H1 (cell line): Measurements from ENCODE around the gene DIPK1A. TPM values are rescaled to one million over a fixed set of nuclear protein-coding genes. Genes with fewer than 3 reads are reported as not detected.

Experiments
- CTCF ChIA-PET: fragments of 300-600 bp; sonication (Branson Sonifier 250); formaldehyde crosslinking; loops from one replicate; lab custom pipeline; 2021; ENCODE audit not compliant: partially characterized antibody; lab: Charles Lee
- POLR2A ChIA-PET: fragments of 300-600 bp; sonication (Branson Sonifier 250); formaldehyde crosslinking; loops from one replicate; lab custom pipeline; 2021; ENCODE audit warnings: inconsistent platforms; ENCODE audit not compliant: partially characterized antibody; lab: Charles Lee
- DNase-seq, 2 experiments: peaks; one replicate each; pipeline versions ENCODE4 v3.0.0 to v3.0.0-alpha.2; 2010 to 2022; ENCODE audit warnings: low spot score in 2 of 2, low read depth in 1 of 2, mixed read lengths in 1 of 2
- FAIRE-seq: peaks from 2 replicates; lab custom pipeline; 2011; peaks lifted over from hg19 to GRCh38; lab: Jason Lieb, UNC
- H2AFZ ChIP-seq: 2 replicates; pipeline ENCODE4 v1.8.1; 2012; ENCODE audit warnings: low read length, inconsistent platforms
- H2AK5ac ChIP-seq: 2 replicates; pipeline ENCODE4 v1.6.1; 2013; ENCODE audit warnings: low read depth, low read length
- H2BK120ac ChIP-seq: replicated peaks from 2 replicates; pipeline ENCODE3; 2013; ENCODE audit warnings: low read depth, low read length, inconsistent platforms
- H2BK12ac ChIP-seq: 2 replicates; pipeline ENCODE4 v1.6.1; 2013; ENCODE audit warnings: low read depth, low read length
- H2BK15ac ChIP-seq: 2 replicates; pipeline ENCODE4 v1.6.1; 2013; ENCODE audit warnings: low read length
- H2BK20ac ChIP-seq: 2 replicates; pipeline ENCODE4 v1.6.1; 2013; ENCODE audit warnings: low read length
- H2BK5ac ChIP-seq: 2 replicates; pipeline ENCODE4 v1.6.1; 2013; ENCODE audit warnings: low read depth, low read length
- H3K14ac ChIP-seq: 2 replicates; pipeline ENCODE4 v1.6.1; 2013; ENCODE audit warnings: inconsistent platforms; ENCODE audit not compliant: insufficient read length
- H3K18ac ChIP-seq: 2 replicates; pipeline ENCODE4 v1.6.1; 2013; ENCODE audit warnings: low read length; ENCODE audit errors: extremely low read depth
- H3K23ac ChIP-seq: 2 replicates; pipeline ENCODE4 v1.6.1; 2013; ENCODE audit warnings: inconsistent platforms; ENCODE audit not compliant: insufficient read length
- H3K23me2 ChIP-seq: 2 replicates; pipeline ENCODE4 v1.6.1; 2013; ENCODE audit warnings: low read depth, low read length
- H3K27ac ChIP-seq: 2 replicates; pipeline ENCODE4 v1.6.1; 2011; ENCODE audit warnings: low read depth, low read length, inconsistent platforms
- H3K27me3 ChIP-seq, 4 experiments: replicated peaks in 1 of 4; 1 replicate in 1 of 4; 2 replicates in 3 of 4; pipeline versions ENCODE4 v1.6.1 to v1.8.1; 2011 to 2013; ENCODE audit warnings: low read length in 3 of 4, mild to moderate bottlenecking in 3 of 4, inconsistent platforms in 2 of 4, mixed read lengths in 2 of 4, moderate library complexity in 1 of 4; ENCODE audit not compliant: control insufficient read depth in 3 of 4, insufficient read depth in 3 of 4; ENCODE audit errors: extremely low read depth in 1 of 4
- H3K36me3 ChIP-seq, 4 experiments: 2 replicates each; pipeline versions ENCODE4 v1.6.1 to v1.8.1; 2011 to 2013; ENCODE audit warnings: mild to moderate bottlenecking in 4 of 4, low read length in 3 of 4, moderate library complexity in 2 of 4, control low read depth in 1 of 4, inconsistent platforms in 1 of 4; ENCODE audit not compliant: insufficient read depth in 4 of 4, control insufficient read depth in 2 of 4
- H3K4ac ChIP-seq: replicated peaks from 2 replicates; pipeline ENCODE3; 2013; ENCODE audit warnings: low read length, low read depth, mixed read lengths, inconsistent platforms; ENCODE audit not compliant: insufficient read length
- H3K4me1 ChIP-seq, 4 experiments: replicated peaks in 1 of 4; 1 replicate in 1 of 4; 2 replicates in 3 of 4; pipeline versions ENCODE4 v1.6.1 to v1.8.1; 2011 to 2013; ENCODE audit warnings: low read length in 3 of 4, inconsistent platforms in 2 of 4, mixed read lengths in 1 of 4; ENCODE audit not compliant: insufficient read depth in 4 of 4, control insufficient read depth in 3 of 4
- H3K4me2 ChIP-seq, 2 experiments: 2 replicates each; pipeline versions ENCODE4 v1.6.1 to v1.8.1; 2011 to 2013; ENCODE audit warnings: low read depth in 2 of 2, low read length in 2 of 2, control low read depth in 1 of 2, inconsistent platforms in 1 of 2, mild to moderate bottlenecking in 1 of 2; ENCODE audit not compliant: insufficient read depth in 1 of 2
- H3K4me3 ChIP-seq, 4 experiments: fragments of 200-600, 300-600 bp in 1 of 4; sonication (generic), shearing (Covaris generic), sonication (Bioruptor Twin) in 1 of 4; 2 replicates each; pipeline versions ENCODE4 v1.5.1 to v1.8.1; 2011 to 2016; ENCODE audit warnings: low read length in 4 of 4, low read depth in 3 of 4, control low read depth in 2 of 4, inconsistent platforms in 2 of 4, mild to moderate bottlenecking in 2 of 4, mixed read lengths in 1 of 4, moderate library complexity in 1 of 4; ENCODE audit not compliant: insufficient read depth in 2 of 4; ENCODE audit errors: extremely low read depth in 1 of 4
- H3K56ac ChIP-seq: replicated peaks from 2 replicates; pipeline ENCODE3; 2013; ENCODE audit warnings: low read depth, mild to moderate bottlenecking, mixed read lengths, low read length, inconsistent platforms; ENCODE audit not compliant: insufficient read length
- H3K79me1 ChIP-seq: 2 replicates; pipeline ENCODE4 v1.6.1; 2013; ENCODE audit warnings: low read depth, low read length, control low read depth
- H3K79me2 ChIP-seq, 2 experiments: 2 replicates each; pipeline versions ENCODE4 v1.6.1 to v1.8.1; 2012 to 2013; ENCODE audit warnings: low read length in 2 of 2, mild to moderate bottlenecking in 2 of 2, inconsistent platforms in 1 of 2; ENCODE audit not compliant: insufficient read depth in 2 of 2, control insufficient read depth in 1 of 2
- H3K9ac ChIP-seq, 4 experiments: replicated peaks in 1 of 4; 1 replicate in 1 of 4; 2 replicates in 3 of 4; pipeline versions ENCODE4 v1.6.1 to v1.8.1; 2011 to 2013; ENCODE audit warnings: low read depth in 3 of 4, low read length in 3 of 4, control low read depth in 2 of 4, mild to moderate bottlenecking in 2 of 4, moderate library complexity in 2 of 4, inconsistent platforms in 1 of 4; ENCODE audit errors: extremely low read depth in 1 of 4
- H3K9me3 ChIP-seq, 2 experiments: 2 replicates each; pipeline versions ENCODE4 v1.6.1 to v1.8.1; 2012 to 2013; ENCODE audit warnings: mild to moderate bottlenecking in 2 of 2, moderate library complexity in 2 of 2, control low read depth in 1 of 2, inconsistent platforms in 1 of 2, low read depth in 1 of 2, low read length in 1 of 2, mixed read lengths in 1 of 2; ENCODE audit not compliant: insufficient read depth in 2 of 2
- H4K20me1 ChIP-seq, 2 experiments: replicated peaks in 1 of 2; 2 replicates each; pipeline versions ENCODE3 to v1.8.1; 2011 to 2013; ENCODE audit warnings: inconsistent platforms in 2 of 2, low read length in 2 of 2, mild to moderate bottlenecking in 1 of 2; ENCODE audit not compliant: insufficient read depth in 2 of 2, control insufficient read depth in 1 of 2
- H4K5ac ChIP-seq: 2 replicates; pipeline ENCODE4 v1.6.1; 2013; ENCODE audit warnings: low read length, low read depth, mixed read lengths, inconsistent platforms; ENCODE audit not compliant: insufficient read length
- H4K8ac ChIP-seq: 2 replicates; pipeline ENCODE4 v1.8.0; 2013; ENCODE audit warnings: mild to moderate bottlenecking, moderate library complexity, low read length, inconsistent platforms; ENCODE audit not compliant: insufficient read depth; ENCODE audit errors: extremely low read depth
- H4K91ac ChIP-seq: replicated peaks from 2 replicates; pipeline ENCODE3; 2013; ENCODE audit warnings: low read length, mixed read lengths, inconsistent platforms; ENCODE audit not compliant: insufficient read length
- FOSL1 ChIP-seq: IDR thresholded peaks from 2 replicates; pipeline ENCODE4 v1.6.1; 2011; ENCODE audit warnings: mild to moderate bottlenecking, low read depth, low read length, moderate library complexity; ENCODE audit not compliant: insufficient read depth
- GABPA ChIP-seq: IDR thresholded peaks from 2 replicates; pipeline ENCODE4 v1.6.1; 2011; ENCODE audit warnings: mild to moderate bottlenecking, low read length, moderate library complexity, borderline replicate concordance; ENCODE audit not compliant: insufficient read depth
- RFX5 ChIP-seq: IDR thresholded peaks from 2 replicates; pipeline ENCODE4 v1.6.1; 2011; ENCODE audit warnings: low read depth, low read length, improper control_type of control experiment, borderline replicate concordance
- WGBS, 2 experiments: shearing (Covaris generic) in 1 of 2; methylation state at CpG; one replicate each; pipeline versions ENCODE4 v1.1.6 to v1.1.7; 2013 to 2015; ENCODE audit warnings: low lambda C conversion rate in 2 of 2, mixed read lengths in 2 of 2, inconsistent platforms in 1 of 2, low coverage in 1 of 2, missing lambda C conversion rate in 1 of 2; ENCODE audit not compliant: insufficient replicate concordance in 2 of 2, insufficient coverage in 1 of 2, insufficient read length in 1 of 2; ENCODE audit errors: extremely low coverage in 1 of 2, missing lambda C conversion rate in 1 of 2; 5-methylcytosine and 5-hydroxymethylcytosine counted together
- polyA plus RNA-seq, 7 experiments: library from polyadenylated mRNA; depleted of rRNA in 3 of 7; stranded (reverse) in 5 of 7; unstranded in 2 of 7; fragments of >200 nt in 5 of 7; fragments of 200-250 nt in 2 of 7; gene quantifications; 1 replicate in 5 of 7; 2 replicates in 1 of 7; 4 replicates in 1 of 7; pipeline versions ENCODE4 v1.2.1 to v1.2.3, GENCODE V29; 2011 to 2013; ENCODE audit warnings: missing spikeins in 2 of 7, mixed read lengths in 2 of 7
- total RNA-seq: library from RNA; stranded (reverse); fragmentation: NEBNext Ultra II Directional; extraction: Animal tissue kit (Norgen Biotek cat#: 25700); gene quantifications from 2 replicates; pipeline ENCODE4 v1.2.1, GENCODE V29; 2021

DIPK1A gene
- total and polyA plus RNA-seq, 2 of the 8 experiments (the other 6 are each of a cell fraction or from before 2014, with no cell fraction given), result 2.5 to 5.0 TPM

GRCh38 chr1:92944901-92945747, 16.1 kb downstream of the DIPK1A start:
- no peak overlapping the region for H3K4ac ChIP-seq
- H3K79me2 ChIP-seq, result no peaks in the 10 kb centered on the region
- H4K8ac ChIP-seq, result no peak overlapping the region
- no peak overlapping the region for H2BK15ac ChIP-seq
- H4K5ac ChIP-seq, result no peak overlapping the region
- TF ChIP-seq RFX5, result no peak
- TF ChIP-seq FOSL1, result no peak
- TF ChIP-seq GABPA, result no peak
- no peak overlapping the region for H2AFZ ChIP-seq
- H3K4me1 ChIP-seq, result no peaks in the 10 kb centered on the region
- H3K9me3 ChIP-seq, result no peaks in the 10 kb centered on the region
- H3K14ac ChIP-seq, result no peak overlapping the region
- peak overlapping the region in 1 of 4 experiments; percentile 34; a peak in 2 of 7 replicates for H3K9ac ChIP-seq
- H2AK5ac ChIP-seq, result no peak overlapping the region
- FAIRE-seq, result no peak
- no peak for DNase-seq
- no peaks in the 10 kb centered on the region for H3K79me1 ChIP-seq
- no peak overlapping the region for H3K56ac ChIP-seq
- no peak overlapping the region for H2BK20ac ChIP-seq
- H2BK12ac ChIP-seq, result no peak overlapping the region
- H3K36me3 ChIP-seq, result no peaks in the 10 kb centered on the region
- H2BK5ac ChIP-seq, result no peak overlapping the region
- CTCF ChIA-PET, result interaction anchor here (1.2 to 3.0 kb wide), 3 partner anchors 16 to 76 kb away, joined by 3 to 13 read pairs (median 6); partner anchors contain the start of gene DIPK1A
- H4K20me1 ChIP-seq, result peaks cover 0 to 2% of the 10 kb centered on the region in 2 experiments
- no peak overlapping the region for H3K4me2 ChIP-seq
- H3K27ac ChIP-seq, result no peak overlapping the region
- no peak overlapping the region for H3K18ac ChIP-seq
- POLR2A ChIA-PET, result no interaction called here
- H3K23me2 ChIP-seq, result peaks cover 1% of the 10 kb centered on the region; the same call in 1 of the 2 replicates
- no peak overlapping the region for H2BK120ac ChIP-seq
- H3K4me3 ChIP-seq, result no peak overlapping the region
- no peak overlapping the region for H3K23ac ChIP-seq
- no peak overlapping the region for H4K91ac ChIP-seq
- no peaks in the 10 kb centered on the region for H3K27me3 ChIP-seq
- WGBS, 2 experiments, result 94% methylated on average over 3 of the region's 3 CpGs; no CpG with 5 or more reads in 1 of the 2 experiments
